PFSK-1 (cell line): ENCODE data around the gene BCKDHB.

ENCODE experiments used
- POLR2AphosphoS5 ChIP-seq: IDR thresholded peaks from 2 replicates; pipeline ENCODE4 v1.6.1; 2012; ENCODE audit warnings: low read depth, mild to moderate bottlenecking, control low read depth, low read length, moderate library complexity
- SIN3A ChIP-seq: IDR thresholded peaks from 2 replicates; pipeline ENCODE4 v1.6.1; 2012; ENCODE audit warnings: mild to moderate bottlenecking, low read length, moderate library complexity, borderline replicate concordance; ENCODE audit not compliant: insufficient read depth
- TAF1 ChIP-seq: IDR thresholded peaks from 2 replicates; pipeline ENCODE4 v1.6.1; 2012; ENCODE audit warnings: low read length, control low read depth, borderline replicate concordance; ENCODE audit not compliant: insufficient read depth

GRCh38 chr6:80271074-80271473 lies 164.6 kb downstream of the BCKDHB start:
- no peak for TF ChIP-seq POLR2AphosphoS5
- no peak for TF ChIP-seq TAF1
- no peak for TF ChIP-seq SIN3A
